HG03196 (cell line): ENCODE data around the gene INTS11.

Source experiments
- ATAC-seq: cut with Tn5 transposase; IDR thresholded peaks from one replicate; pipeline ENCODE4 v1.9.1; 2021; ENCODE audit not compliant: unreplicated experiment

The INTS11 gene

GRCh38 chr1:1287288-1288110 lies 37.0 kb downstream of the INTS11 start:
- ATAC-seq = no peak

DNA sequence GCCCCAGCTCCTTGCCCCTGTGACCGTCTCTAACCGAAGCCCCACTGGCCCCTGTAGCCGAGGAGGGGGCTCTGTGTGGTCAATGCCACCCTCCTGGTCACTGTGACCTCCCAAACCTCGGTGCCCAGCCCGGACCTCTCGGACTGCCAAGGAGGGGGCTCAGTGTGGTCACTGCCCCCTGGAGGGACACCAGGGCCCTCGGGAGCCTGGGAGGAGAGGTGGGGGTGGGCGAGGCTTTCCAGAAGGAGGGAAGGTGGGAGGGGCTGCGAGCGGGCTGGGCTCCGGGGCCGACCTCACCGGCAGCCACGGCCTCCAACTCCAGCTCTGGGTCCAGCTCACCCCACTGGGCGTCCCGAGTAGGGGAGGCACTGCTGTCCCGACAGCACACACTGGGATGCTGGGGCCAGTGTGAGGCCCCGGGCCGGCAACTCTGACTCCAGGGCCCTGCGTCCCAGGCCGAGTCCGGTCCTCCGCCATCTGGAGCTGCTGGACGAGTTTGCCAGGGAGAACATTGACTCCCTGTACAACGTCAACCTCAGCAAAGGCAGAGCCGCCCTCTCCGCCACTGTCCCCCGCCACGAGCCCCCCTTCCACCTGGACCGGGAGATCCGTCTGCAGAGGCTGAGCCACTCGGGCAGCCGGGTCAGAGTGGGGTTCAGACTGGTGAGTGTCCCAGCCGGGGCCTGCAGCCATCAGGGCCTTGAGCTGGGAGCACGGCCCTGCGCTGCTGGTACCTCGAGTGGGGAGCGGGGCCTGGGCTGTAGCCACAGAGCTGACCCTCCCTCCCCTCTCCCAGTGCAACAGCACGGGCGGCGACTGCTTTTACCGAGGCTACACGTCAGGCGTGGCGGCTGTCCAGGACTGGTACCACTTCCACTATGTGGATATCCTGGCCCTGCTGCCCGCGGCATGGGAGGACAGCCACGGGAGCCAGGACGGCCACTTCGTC lies 37.9 kb downstream of the INTS11 start:
- no peak for ATAC-seq

- ATAC-seq = no peak
These were observed 38.7 kb downstream of the INTS11 start for GRCh38 chr1:1285611-1286311.

DNA sequence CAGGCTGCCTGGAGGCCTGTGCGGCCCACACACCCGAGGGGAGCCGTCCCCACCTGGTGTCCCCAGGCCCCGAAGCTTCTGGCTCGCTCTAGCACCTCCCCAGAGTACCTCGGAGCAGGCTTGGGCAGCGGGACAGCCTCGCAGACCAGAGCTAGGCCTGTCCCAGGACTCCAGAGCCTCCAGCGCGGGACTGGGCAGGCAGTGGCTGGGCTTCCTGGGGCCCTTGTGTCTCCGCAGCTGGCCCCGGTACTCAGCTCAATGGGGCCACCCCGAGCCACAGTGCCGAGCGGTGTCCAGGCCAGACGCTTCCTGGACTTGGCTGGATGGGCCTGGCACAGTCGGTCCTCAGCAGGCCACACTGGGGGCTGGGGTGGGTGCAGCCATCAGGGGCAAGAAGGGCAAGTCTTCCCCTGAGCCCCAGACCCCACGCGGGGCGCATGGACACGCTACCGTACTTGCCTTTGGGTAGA lies 39.3 kb downstream of the INTS11 start:
- ATAC-seq = no peak

DNA sequence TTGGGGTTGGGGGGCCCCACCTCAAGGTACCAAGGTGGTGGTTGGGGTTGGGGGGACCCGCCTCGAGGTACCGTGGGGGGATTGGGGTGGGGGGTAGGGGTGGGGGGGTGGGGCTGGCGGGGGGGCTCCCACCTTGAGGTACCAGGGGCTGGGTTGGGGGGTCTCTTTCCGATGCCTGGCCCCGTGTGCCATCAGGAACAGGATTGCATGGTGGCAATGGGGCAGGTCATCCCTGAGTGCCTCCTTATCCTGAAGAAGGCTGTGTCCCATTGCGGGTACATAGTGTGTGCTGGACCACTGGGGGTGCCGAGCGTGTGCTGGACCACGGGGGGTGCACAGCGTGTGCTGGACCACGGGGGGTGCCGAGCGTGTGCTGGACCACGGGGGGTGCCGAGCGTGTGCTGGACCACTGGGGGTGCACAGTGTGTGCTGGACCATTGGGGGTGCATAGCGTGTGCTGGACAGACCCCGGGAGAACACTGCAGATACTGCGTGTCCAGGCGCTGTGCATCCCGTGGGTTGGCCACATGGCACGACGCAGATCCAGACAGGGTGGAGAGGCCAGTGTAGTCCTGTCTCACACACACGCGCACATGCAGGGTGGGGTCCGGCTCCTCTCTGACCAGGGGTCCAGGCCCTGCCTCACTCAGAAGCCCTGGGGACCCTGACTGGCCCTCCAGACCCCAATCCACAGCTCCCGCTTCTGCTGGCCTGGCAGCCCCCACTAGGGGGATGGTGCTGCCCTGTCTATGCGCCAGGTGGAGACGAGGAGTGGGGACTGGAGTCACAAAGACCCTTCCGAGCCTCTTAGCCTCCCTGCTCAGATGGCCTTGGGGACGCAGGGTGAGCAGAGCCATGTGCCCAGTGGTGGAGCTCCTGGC lies 40.0 kb downstream of the INTS11 start:
- ATAC-seq = no peak

DNA sequence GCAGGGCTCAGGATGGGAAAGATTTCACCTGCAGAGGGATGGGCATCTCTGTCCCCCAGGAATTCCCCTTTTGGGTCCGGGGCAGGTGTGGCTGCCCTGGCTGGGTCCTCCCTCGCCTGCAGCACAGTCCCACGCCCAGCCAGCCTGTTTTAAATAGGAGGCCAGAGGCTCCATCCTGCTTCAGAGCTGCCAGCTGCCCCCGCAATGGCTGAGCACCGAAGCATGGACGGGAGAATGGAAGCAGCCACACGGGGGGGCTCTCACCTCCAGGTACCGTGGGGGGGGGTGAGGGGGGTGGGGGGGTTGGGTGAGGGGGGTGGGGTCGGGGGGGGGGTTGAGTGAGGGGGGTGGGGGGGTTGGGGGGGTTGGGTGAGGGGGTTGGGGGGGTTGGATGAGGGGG lies 40.6 kb downstream of the INTS11 start:
- no peak for ATAC-seq

- no peak for ATAC-seq
These were observed 41.5 kb downstream of the INTS11 start for GRCh38 chr1:1282998-1283397.

- ATAC-seq = no peak
These were observed 42.7 kb downstream of the INTS11 start for GRCh38 chr1:1281533-1282321.

DNA sequence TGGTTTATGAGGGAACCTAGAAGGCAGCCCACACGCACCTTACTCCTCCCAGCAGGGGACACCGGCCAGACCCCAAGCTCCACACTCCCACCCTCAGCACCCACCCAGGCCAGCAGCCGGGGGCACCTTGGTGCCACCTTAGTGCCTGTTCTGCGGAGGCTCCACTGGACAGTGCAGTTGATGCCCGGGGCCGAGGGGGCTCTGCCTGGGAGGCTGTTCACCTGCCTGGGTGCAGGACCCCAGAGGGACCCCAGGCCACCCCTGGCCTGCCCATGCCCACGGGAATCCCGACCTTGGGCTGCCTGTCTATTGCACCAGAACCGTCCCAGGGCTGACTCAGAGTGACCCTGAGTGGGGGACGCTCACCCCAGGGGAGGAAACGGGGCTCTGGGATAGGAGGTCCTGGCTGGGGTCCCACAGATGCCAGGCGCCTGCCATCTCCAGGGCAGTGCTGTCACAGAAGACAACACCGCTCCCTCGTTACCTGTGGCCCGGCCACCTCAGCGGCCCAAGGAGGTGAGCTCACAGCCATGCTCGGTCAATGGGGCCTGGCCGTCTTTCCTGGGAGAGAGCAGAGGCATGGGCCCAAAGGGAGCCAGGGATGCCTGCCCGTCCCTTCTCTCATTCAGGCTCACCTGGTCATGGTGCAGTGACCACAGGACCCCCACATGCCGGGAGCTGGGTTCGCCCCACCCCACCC lies 43.5 kb downstream of the INTS11 start:
- ATAC-seq = no peak

GRCh38 chr1:1279028-1279427 lies 45.4 kb downstream of the INTS11 start:
- ATAC-seq = no peak

GRCh38 chr1:1278620-1279019 lies 45.8 kb downstream of the INTS11 start:
- no peak for ATAC-seq

GRCh38 chr1:1275836-1276235 lies 48.6 kb downstream of the INTS11 start:
- ATAC-seq = no peak

- ATAC-seq = no peak
These were observed 49.5 kb downstream of the INTS11 start for GRCh38 chr1:1274931-1275431.

- peak; percentile 5 for ATAC-seq
These were observed 50.0 kb downstream of the INTS11 start for GRCh38 chr1:1274299-1274930.

- peak; percentile 89 for ATAC-seq
These were observed 50.8 kb downstream of the INTS11 start, which contains the start of gene UBE2J2 for GRCh38 chr1:1273512-1274298. TSS of gene UBE2J2 (minus strand) at chr1:1273854. CDS start at chr1:1267992, 5,862 bp downstream.

GRCh38 chr1:1273209-1273511 lies 51.3 kb downstream of the INTS11 start:
- peak; percentile 15 for ATAC-seq
